Measurements from ENCODE around the gene RIMBP2.
A peak's percentile ranks its signal among the peaks of the same experiment; 100 is the strongest.
"Not testable (repeated sequence)": the region's sequence is repeated elsewhere in the genome, so short reads cannot be mapped to it uniquely, and the experiment has no call there.

RIMBP2 gene

DNA sequence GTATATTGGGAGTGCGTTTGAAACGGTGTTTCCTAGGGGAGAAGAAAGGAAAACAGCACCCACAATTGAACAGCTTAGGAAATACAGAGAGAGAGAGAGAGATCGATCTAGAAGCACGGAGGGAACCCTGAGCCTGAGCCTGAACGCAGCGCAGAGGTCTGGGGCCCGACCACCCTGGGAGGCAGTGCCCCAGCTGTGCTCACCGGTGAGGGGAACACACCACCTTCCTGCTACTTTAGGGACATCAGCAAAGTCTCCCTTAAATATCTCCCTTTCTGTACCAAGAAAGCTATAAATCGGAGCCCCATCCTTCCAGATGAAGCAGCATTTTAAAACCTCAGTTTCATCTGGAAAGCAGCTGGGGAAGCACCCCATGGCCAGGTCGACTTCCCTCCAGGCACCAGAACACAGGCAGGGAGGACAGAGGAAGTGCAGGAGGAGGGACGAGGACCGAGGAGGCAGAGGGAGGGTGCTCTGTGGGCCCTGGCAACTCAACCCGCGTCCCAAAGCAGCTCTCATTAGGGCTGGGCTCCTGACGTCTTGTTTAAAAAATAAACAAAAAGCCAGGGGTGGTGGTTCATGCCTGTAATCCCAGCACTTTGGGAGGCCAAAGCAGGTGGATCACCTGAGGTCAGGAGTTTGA lies 12.2 kb downstream of the RIMBP2 start:
- DNase-seq, result no peak

DNA sequence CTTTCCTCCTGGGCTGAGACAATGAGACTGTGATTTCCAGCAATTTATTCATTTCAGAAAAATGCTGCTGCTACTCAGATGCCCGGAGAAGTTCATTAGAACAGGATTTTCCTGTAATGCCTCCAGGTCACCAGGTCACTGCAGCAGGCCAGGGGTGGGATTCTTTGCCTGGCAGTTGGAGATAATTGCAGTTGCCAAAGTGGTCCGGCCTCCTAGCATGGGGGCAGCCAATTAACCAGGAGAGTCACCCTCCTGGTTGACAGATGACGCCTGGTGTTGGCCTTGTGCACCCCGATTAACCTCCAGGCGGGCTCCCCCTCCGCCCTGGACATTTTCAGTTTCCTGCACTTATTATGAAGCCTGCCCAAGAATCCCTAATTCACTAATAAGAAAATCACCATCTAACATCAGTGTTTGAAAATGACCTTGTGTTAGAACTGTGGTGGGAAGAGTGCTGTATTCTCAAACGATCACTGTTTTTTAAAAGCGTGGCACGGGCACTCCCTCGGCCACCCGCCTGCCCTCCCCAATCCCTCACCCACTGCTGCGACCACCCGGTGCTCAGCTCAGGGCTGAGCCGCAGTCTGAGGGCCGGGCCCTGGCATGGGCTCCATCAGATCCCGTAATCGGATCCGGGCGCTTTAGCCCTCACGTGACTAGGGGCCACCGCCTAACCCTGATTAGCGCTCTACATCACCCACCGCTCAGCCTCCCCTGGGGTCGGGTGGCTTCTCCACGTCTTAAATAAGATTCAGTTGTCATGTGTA lies 12.9 kb downstream of the RIMBP2 start:
- no peak for DNase-seq

DNA sequence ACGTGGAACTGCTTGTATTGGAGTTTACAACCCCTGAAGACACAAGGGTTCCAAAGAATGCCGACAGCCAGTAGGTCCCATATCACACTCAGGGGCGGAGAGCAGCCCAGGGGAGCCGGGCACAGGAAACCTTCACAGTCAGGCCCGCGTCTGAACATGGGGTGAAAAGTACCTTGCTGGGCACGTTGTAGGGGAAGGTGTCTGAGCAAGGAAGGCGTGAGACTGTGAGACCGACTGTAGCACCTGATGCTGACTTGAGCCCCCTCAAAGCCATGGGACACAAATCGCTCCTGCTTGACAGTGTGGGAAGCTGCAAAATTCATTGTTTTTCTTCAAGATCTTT lies 14.7 kb downstream of the RIMBP2 start:
- DNase-seq, result no peak

DNA sequence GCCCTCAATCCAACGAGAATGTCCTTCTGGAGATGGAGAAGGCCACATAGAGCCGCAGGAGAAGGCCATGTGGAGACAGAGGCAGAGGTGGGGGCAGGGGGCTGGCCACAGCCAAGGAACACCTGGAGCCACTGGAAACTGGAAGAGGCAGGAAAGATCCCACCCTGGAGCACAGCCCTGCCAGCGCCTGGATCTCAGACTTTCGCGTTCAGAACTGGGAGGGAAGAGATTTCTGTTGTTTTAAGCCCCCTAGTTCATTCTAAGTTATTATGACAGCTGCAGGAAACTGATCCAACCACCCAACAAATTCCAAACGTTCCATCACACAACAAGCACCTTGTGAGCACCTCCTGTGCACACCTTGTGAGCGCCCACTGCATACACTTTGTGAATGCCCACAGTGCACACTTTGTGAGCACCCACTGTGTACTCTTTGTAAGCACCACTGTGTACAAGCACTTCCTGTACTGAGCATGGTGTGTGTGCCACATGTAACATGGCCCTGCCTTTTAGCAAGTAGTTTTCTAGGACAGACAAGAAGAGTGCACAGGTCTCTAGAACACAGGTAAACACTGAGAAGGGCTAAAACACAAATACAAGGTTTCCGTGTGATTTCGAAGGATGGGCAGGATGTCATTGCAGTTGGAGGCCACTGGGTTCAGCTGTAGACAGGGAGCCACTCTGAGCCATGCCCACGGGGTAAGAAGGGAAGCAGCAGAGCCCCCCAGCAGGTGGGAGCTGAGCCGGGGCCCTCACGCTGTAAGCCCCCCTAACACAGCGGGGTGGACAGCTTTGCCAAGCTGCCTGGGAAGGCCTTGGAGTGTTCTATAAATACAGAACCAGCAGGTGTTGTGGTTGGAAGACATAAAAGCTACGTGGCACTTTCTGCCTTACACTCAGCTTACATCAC lies 15.4 kb downstream of the RIMBP2 start:
- DNase-seq, result no peak

DNA sequence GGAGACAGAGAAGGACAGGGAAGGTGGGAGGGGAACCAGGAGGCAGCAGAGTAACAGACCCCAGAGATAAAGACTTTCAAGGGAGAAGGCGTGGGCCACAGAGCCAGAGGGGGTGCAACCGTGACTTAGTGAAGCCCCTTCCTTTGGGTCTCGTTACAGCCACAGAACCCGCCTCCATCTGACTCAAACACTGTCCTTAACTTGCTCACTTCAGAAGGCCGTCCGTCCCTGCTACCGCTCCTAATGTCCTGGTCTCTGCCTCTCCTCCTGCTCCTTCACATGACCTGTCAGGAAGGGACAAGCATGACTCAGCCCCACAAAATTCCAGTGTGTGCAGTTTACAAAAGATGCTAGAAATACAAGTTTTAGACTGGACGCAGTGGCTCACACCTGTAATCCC lies 18.0 kb downstream of the RIMBP2 start:
- DNase-seq, result no peak

DNA sequence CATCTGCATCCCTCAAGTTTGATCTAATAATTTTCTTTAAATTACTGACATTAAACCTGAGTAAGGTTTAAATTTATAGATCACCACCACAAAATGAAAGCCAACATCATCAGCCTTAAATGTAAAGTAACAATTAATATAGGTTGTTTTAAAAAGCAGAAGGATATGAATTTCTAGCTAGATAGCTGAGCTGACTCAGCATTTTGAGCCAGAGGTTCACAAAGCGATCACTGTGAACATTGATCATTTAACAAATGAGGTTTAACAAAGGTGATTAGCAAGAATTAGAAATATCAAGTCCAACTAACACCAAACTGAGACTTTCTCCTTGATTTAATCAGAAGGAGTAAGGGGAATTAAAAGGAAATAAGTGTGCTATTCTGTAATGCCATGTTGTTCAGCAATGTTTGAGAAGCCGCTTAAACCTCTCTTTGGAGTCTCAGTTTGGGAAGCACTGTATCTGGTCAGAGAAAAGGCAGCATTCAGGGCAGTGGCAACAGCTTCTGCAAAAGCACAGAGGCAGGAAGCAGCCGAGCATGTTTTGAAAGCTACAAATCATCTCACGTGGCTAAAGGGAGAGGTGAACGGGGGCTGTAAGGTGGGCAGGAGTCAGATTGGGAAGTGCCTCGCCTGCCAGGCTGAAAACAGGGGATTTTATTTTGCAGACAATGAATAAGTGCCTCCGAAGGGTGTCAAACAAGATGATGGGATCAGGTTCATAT lies 19.6 kb downstream of the RIMBP2 start:
- DNase-seq, result no peak

DNA sequence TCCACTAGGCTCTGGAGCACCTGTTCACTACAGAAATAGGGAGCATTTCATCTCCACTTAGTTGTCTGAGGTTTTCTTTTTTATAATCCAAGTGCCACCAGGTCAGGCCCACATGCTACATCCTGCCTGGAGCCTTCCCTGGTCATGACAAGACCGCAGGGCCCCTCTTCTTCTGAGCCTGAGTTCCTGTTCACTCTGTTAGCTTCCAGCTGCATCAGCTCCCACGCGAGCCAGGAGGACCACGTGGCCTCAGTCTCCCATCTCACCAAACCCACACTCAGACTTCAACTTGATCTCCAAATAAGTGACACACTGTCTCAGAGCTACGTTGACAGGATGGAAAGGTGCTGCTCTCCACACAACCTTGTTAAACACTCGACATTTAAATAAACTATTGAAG lies 21.0 kb downstream of the RIMBP2 start:
- no peak for DNase-seq

DNA sequence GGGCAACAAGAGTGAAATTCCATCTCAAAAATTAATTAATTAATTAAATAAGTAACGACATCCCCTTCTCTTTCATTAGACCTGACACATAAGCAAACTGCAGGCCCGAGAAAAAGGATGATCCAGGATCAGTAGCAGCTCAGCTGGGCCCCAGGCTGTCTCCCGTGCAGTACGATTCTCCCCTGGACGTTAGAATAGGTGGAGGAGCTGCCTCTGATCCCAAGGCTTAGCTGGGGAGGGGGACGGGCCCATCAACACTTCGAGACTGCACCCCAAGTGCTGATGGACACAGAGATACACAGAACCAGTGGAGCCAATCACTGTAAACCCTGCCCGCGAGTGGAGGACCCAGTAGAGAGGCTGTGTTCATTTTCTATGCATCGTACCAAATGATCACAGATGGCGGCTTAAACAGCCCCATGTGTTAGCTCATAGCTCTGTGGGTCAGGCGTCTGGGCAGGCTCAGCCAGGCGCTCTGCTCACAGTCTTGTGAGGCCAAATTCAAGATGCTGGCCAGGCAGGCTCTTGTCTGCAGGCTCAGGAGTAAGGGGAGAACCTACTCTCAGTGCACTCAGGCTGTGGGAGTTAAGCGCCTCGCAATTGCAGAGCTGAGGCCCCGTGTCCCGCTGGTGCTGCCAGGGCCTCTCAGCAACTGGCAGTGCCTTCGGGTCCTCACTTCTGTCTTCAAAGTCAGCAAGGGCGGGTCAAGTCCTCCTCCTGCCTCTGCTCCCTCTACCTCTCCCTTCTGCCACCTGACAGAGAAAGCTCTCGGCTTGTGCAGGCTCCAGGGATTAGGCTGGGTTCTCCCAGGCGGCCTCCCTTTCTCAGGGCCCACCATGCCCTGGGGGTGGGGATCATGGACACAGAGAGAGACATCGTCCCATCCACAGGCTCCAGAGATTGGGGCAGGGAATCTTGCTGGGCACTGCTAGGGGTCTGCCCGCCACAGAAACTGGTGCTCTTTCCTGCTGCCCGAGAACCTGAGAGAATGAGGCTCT lies 26.4 kb downstream of the RIMBP2 start:
- no peak for DNase-seq

DNA sequence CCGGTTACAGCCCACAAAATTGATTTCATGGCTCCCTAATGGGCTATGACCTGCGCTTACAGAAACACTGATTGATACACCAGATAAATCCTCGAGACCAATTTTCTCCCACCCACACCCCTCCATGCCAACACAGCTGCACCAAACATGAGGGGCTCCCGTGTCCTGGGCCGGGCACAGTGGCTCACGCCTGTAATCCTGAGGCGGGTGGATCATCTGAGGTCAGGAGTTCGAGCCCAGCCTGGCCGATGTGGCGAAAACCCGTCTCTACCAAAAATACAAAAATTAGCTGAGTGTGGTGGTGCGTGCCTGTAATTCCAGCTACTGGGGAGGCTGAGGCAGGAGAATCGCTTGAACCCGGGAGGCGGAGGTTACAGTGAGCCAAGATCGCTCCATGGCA lies 27.1 kb downstream of the RIMBP2 start:
- DNase-seq, result not testable (repeated sequence)

DNA sequence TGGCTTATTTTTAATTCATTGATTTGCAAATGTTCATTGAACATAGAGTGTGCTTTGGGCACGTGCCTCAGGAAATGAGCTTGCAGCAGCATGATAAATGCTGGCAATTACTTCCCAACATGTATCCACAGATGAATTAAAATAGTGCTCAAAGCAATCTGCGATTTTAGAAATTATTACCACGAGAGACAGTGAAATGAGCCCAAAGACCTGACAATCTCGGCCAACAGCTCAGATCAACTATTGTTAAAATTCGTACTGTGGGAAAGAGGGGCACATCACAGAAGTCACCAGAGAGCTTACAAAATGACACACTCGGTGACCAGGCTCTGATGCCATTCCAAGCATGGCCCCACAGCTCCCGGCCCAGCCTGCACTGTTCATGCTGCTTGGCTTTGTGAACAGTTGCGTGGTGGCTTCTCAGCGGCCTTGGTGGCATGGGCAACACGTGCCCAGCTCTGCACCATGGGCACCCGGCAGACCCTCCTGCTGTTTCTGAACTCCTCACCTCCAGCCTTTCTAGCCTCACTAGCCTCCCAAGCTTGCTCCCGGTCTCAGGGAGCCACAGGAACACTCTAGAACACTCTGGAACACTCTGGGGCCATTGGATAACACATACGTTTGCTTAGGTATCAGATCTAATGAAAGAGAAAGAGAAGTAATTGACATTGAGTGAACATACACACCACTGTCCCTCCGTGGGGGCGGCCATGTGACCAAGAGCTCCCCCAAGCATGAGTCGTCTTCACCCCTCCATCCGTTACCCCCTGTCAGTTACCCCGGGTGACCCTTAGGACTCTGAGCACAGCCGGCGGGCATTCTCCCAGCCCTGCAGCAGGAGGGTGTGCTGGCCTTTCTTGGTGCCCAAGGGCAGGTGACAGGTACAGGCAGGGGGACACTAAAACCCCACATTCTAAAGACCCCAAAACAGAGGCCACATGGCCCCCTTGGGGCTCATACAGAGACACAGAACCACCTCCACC lies 28.0 kb downstream of the RIMBP2 start:
- no peak for DNase-seq

DNA sequence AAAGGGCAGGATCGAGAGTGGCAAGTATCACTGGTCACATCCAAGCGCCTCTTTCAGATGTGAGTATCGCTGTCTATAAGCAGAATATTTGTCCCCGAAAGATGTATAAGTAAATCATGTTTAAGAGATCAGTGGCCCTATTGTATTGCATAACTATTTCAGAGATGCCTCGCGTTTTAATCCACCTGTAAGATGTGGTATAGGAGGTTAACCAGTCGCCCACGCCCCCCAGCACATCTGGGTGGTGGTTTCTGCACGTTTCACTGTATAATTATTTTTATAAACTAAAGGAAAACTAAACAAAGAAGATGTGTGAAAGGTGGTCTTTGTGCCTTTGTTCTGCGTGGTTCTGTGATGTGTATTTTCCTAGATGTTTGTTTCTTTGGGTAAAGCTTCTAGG lies 28.9 kb downstream of the RIMBP2 start:
- no peak for DNase-seq

DNA sequence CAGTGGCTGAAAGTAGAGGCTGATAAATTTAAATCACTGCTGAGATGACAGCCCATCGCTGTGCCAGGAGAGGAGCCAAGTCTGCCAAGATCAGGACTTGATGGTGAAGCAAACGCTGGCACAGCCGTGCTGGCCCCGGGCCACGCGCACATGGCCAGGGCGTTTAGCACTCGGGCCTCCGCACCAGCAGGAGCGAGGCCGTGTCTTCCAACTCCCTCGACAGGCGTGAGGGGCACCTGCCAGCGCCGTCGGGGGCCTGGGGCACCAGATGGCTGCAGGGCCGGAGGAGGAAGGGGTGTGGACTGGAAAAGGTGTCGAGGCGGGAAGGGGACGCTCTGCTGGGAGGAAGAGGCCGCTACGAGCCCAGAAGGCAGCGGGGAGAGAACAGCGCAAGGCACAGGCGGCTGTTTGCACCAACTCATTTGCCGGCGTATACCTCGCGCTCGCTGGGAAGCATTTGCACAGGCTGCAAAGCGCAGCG lies 29.5 kb downstream of the RIMBP2 start:
- peak; percentile 33 for DNase-seq

DNA sequence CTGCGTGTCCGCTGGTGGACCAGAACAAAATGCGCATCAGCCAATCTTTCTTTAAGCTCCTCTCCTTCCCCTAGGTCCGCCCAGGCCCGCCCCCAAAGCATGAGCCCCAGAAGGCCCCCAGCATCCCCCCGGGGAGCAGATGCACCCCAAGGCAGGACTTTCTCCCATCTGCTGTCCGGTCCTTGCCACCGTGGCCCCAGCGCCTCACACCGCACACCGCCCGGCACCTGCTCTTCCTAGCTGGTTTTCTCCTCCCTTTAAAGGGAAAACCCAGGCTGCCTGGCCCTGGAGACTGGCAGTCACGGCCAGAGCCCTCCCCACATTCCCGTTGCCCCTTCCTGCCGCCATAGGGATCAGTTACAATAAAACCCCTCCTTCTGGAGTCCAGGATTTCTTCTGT lies 30.2 kb downstream of the RIMBP2 start:
- DNase-seq, result no peak

DNA sequence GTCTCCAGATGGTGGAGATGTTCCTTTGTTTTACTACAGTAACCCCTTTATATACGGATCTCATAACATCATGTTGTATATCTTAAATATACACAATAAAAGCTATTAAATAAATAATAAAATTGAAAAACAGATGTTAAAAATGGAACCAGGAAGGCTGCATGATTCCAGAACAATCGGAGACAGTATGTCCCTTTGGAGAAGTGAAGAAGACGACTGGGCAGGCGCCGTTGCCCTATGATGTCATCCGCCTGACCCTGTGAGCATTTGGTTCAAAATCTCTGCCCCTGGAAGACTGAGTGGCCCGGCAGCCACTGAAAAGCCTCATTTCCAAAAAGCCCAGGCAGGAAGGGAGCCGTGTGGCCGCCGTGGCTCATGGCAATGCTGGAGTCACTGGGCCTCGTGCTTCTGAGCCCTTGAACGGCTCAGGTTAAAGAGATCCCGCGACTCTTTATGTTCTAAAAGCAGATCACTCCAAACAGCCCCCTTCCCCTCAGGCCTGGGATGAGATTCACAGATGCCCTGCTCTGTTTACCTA lies 30.8 kb downstream of the RIMBP2 start:
- no peak for DNase-seq

DNA sequence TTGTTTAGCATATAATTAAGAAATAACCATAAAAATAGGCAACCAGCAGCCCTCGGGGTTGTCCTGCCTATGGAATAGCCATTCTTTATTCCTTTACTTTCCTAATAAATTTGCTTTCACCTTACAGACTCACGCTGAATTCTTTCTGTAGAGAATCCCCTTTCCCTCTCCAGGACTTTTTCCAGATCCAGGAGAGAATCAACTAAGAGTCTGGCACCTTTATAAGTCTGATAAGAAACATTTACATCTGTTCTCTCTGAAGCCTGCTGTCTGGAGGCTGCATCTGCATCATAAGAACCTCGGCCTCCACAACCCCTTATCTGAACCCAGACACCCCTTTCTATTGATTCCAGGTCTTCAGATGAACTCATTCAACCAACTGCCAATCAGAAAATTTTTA lies 32.3 kb downstream of the RIMBP2 start:
- no peak for DNase-seq

DNA sequence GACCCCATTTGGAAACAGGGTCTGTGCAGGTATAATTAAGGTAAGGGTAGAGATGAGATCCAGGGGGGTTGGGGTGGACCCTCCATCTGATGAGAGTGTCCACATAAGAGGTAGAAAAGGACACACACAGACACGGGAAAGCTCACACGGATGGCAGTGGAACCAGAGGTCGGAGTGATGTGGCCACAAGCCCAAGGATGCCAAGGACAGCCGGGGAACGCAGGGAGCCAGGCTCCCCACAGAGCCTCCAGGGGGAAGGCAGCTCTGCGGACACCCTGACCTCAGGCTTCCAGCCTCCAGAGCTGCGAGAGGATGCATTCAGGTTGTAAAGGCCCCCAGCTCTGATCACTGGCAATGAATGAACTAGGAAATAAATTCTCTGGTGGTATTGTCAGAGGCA lies 33.0 kb downstream of the RIMBP2 start:
- DNase-seq, result no peak

DNA sequence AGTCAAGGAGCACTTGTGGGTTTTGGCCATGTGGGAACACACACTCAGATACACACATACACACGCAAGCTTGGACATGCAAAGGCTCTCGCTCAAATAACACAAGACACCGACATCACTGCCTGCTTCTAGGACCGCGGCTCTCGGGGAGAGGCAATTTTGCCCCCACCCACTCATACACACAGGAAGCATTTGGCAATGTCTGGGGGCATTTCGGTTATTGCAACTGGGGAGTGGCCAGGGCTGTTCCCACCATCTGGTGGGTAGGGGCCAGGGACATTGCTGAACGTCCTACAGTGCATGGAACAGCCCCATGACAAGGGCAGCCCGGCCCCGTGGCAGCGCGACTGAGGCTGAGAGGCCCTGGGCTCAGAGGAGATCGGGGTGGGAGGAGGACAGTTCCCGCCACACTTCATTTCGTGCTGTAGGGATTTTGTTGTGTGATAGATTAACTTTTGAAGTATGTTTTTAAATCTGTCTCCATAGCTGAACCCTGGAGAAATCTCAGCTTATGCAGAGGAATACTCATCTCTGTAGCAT lies 35.6 kb downstream of the RIMBP2 start:
- DNase-seq, result no peak

DNA sequence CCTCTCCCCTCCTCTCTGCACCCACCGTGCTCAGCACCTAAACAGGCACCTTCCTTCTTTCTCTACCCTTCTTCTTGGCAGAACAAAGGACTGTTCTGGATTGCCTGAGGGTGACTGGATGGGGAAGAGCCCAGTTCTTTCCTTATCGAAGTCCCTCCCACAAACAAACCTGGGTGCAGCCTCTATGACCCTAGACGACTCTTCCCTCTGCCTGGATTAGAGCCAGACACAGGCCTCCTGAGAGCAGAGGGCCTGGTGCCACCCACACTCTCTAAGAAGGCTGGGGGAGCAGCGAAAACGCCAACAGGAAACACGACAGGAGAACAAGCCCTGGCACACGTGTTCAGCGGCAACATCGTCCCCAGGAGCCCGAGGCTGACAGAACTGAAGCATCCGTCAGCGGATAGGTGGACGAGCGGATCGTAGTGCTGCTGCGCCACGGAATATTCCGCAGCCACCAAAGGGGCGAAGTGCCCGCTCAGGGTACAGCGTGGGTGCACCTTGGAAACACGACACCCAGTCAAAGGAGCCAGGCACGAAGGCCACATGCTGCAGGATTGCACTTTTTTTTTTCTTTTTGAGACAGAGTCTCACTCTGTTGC lies 38.0 kb downstream of the RIMBP2 start:
- DNase-seq, result no peak

DNA sequence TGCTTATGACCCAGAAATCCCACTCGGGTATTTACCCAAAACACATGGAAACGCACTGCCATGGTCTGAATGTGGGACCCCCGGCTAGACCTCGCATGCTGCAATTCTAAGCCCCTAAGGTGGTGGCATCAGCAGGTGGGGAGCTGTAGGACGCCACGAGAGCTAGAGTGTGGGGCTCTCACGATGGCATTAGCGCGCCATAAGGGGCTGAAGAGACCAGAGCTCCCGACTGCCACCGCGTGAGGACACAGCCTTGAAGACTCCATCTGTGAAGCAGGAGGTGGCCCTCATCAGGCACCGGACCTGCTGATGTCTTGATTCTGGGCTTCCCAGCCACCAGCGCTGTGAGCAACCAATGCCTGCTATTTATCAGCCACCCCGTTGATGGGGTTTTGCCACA lies 40.3 kb downstream of the RIMBP2 start:
- DNase-seq, result no peak

Data from DMS53 (cell line).